Mucosa of rectum (tissue), 2 donors: ENCODE measurements around the gene CD302.

Experiments used
- H3K27ac ChIP-seq, 2 donors: one replicate each; pipeline ENCODE4 v1.7.0; 2013; ENCODE audit warnings: inconsistent platforms in 2 of 2, low read depth in 2 of 2, low read length in 2 of 2
- H3K27me3 ChIP-seq, 2 donors: one replicate each; pipeline ENCODE4 v1.7.0; 2013; ENCODE audit warnings: low read length in 2 of 2; ENCODE audit not compliant: control insufficient read depth in 2 of 2, insufficient read depth in 2 of 2
- H3K36me3 ChIP-seq, 2 donors: one replicate each; pipeline ENCODE4 v1.7.0; 2013; ENCODE audit warnings: low read length in 2 of 2; ENCODE audit not compliant: control insufficient read depth in 2 of 2, insufficient read depth in 2 of 2
- H3K4me1 ChIP-seq, 2 donors: one replicate each; pipeline ENCODE4 v1.7.0; 2013; ENCODE audit warnings: low read length in 2 of 2, mild to moderate bottlenecking in 1 of 2; ENCODE audit not compliant: control insufficient read depth in 2 of 2, insufficient read depth in 2 of 2
- H3K4me3 ChIP-seq, 2 donors: one replicate each; pipeline ENCODE4 v1.7.0; 2013; ENCODE audit warnings: low read length in 2 of 2
- H3K9ac ChIP-seq, 2 donors: one replicate each; pipeline ENCODE4 v1.7.0; 2013; ENCODE audit warnings: low read length in 2 of 2, low read depth in 1 of 2, mild to moderate bottlenecking in 1 of 2
- H3K9me3 ChIP-seq, 2 donors: one replicate each; pipeline ENCODE4 v1.7.0; 2013; ENCODE audit warnings: low read length in 2 of 2; ENCODE audit not compliant: control insufficient read depth in 2 of 2
- donor health status: healthy.
- donor health status: Normal muscosa, but diverticular disease.

Gene CD302

GRCh38 chr2:159817283-159817682 lies 19.3 kb upstream of the CD302 start:
- H3K4me3 ChIP-seq: no peak overlapping the region
- H3K9me3 ChIP-seq: no peaks in the 10 kb centered on the region
- H3K27ac ChIP-seq: no peak overlapping the region
- no peak overlapping the region for H3K9ac ChIP-seq
- H3K36me3 ChIP-seq: peaks cover 0 to 4% of the 10 kb centered on the region in 2 donors
- peaks cover 0 to 2% of the 10 kb centered on the region in 2 donors for H3K4me1 ChIP-seq
- H3K27me3 ChIP-seq: no peaks in the 10 kb centered on the region

GRCh38 chr2:159811232-159811631 lies 13.2 kb upstream of the CD302 start:
- no peaks in the 10 kb centered on the region for H3K27me3 ChIP-seq
- H3K27ac ChIP-seq: no peak overlapping the region
- peaks cover 3 to 6% of the 10 kb centered on the region in 2 donors for H3K36me3 ChIP-seq
- no peaks in the 10 kb centered on the region for H3K9me3 ChIP-seq
- H3K4me1 ChIP-seq: no peaks in the 10 kb centered on the region
- H3K4me3 ChIP-seq: no peak overlapping the region
- no peak overlapping the region for H3K9ac ChIP-seq

GRCh38 chr2:159808032-159808425 lies 10.0 kb upstream of the CD302 start:
- Histone ChIP-seq H3K4me3 (no peak overlapping the region), H3K9ac (no peak overlapping the region), H3K27me3 (no peaks in the 10 kb centered on the region), H3K9me3 (no peaks in the 10 kb centered on the region), H3K36me3 (peaks cover 3 to 6% of the 10 kb centered on the region in 2 donors), H3K27ac (no peak overlapping the region), H3K4me1 (no peaks in the 10 kb centered on the region)

- H3K36me3 ChIP-seq: peaks cover 3 to 6% of the 10 kb centered on the region in 2 donors
- H3K27ac ChIP-seq: no peak overlapping the region
- H3K27me3 ChIP-seq: no peaks in the 10 kb centered on the region
- H3K9me3 ChIP-seq: no peaks in the 10 kb centered on the region
- no peak overlapping the region for H3K4me3 ChIP-seq
- H3K4me1 ChIP-seq: no peaks in the 10 kb centered on the region
- no peak overlapping the region for H3K9ac ChIP-seq
These were observed 9.4 kb upstream of the CD302 start for GRCh38 chr2:159807183-159808031.

- no peak overlapping the region for H3K4me3 ChIP-seq
- no peak overlapping the region for H3K27ac ChIP-seq
- H3K9me3 ChIP-seq: no peaks in the 10 kb centered on the region
- H3K4me1 ChIP-seq: no peaks in the 10 kb centered on the region
- H3K9ac ChIP-seq: no peak overlapping the region
- H3K36me3 ChIP-seq: peaks cover 3 to 6% of the 10 kb centered on the region in 2 donors
- H3K27me3 ChIP-seq: no peaks in the 10 kb centered on the region
These were observed 6.9 kb upstream of the CD302 start for GRCh38 chr2:159804941-159805340.

GRCh38 chr2:159803235-159803962 lies 5.4 kb upstream of the CD302 start:
- Histone ChIP-seq H3K4me1 (no peaks in the 10 kb centered on the region), H3K4me3 (no peak overlapping the region), H3K9me3 (no peaks in the 10 kb centered on the region), H3K9ac (no peak overlapping the region), H3K27me3 (no peaks in the 10 kb centered on the region), H3K36me3 (peaks cover 2 to 4% of the 10 kb centered on the region in 2 donors), H3K27ac (no peak overlapping the region)

- Histone ChIP-seq H3K9ac (no peak overlapping the region), H3K4me1 (no peaks in the 10 kb centered on the region), H3K27ac (no peak overlapping the region), H3K36me3 (peaks cover 0 to 2% of the 10 kb centered on the region in 2 donors), H3K4me3 (no peak overlapping the region), H3K27me3 (no peaks in the 10 kb centered on the region), H3K9me3 (no peaks in the 10 kb centered on the region)
These were observed 4.7 kb upstream of the CD302 start for GRCh38 chr2:159802673-159803072.

GRCh38 chr2:159799833-159800232 lies 1.8 kb upstream of the CD302 start:
- H3K36me3 ChIP-seq: no peaks in the 10 kb centered on the region
- H3K9ac ChIP-seq: no peak overlapping the region
- H3K4me1 ChIP-seq: peaks cover 3% of the 10 kb centered on the region in 2 donors
- no peak overlapping the region for H3K27ac ChIP-seq
- no peak overlapping the region for H3K4me3 ChIP-seq
- H3K27me3 ChIP-seq: no peaks in the 10 kb centered on the region
- no peaks in the 10 kb centered on the region for H3K9me3 ChIP-seq

GRCh38 chr2:159798376-159798725 lies 343 bp upstream of the CD302 start:
- Histone ChIP-seq H3K9ac (peak overlapping the region; percentile 20 to 87), H3K36me3 (no peaks in the 10 kb centered on the region), H3K4me1 (peaks cover 5 to 7% of the 10 kb centered on the region in 2 donors), H3K9me3 (no peaks in the 10 kb centered on the region), H3K27ac (peak overlapping the region in 1 of 2 donors; percentile 80), H3K27me3 (no peaks in the 10 kb centered on the region), H3K4me3 (peak overlapping the region; percentile 84 to 91)

GRCh38 chr2:159797225-159797542 lies 824 bp downstream of the CD302 start:
- Histone ChIP-seq H3K4me3 (peak overlapping the region; percentile 84 to 91), H3K27me3 (no peaks in the 10 kb centered on the region), H3K9me3 (no peaks in the 10 kb centered on the region), H3K9ac (peak overlapping the region; percentile 74 to 87), H3K4me1 (peaks cover 5 to 7% of the 10 kb centered on the region in 2 donors), H3K36me3 (no peaks in the 10 kb centered on the region), H3K27ac (peak overlapping the region; percentile 80 to 84)
